ENCODE data around the gene TCHHL1.

TCHHL1 gene

GRCh38 chr1:152089014-152089674 is at the start of gene TCHHL1:
TSS of gene TCHHL1 (minus strand) at chr1:152089064. CDS start at chr1:152088143, 921 bp downstream.
- DNase-seq = no peak

DNA sequence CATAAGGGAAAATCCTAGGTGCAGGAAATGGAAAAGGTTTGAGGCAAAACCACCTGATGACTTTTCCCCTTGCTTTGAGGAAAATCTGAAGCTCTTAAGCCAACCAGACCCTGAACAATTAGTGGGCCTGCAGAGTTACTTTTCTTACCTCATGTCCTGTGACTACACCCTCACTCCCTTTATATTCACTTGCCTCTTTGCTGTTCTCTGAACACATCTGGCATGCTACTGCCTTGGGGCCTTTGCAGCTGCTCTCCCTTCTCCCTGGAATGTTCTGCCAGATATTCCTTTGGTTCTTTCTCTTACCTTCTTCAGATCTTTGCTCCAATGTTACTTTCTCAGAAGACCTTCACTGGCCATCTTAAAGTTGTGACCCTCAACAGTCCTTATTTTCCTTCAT is 48.4 kb upstream of the TCHHL1 start:
- no peak for DNase-seq

DNA sequence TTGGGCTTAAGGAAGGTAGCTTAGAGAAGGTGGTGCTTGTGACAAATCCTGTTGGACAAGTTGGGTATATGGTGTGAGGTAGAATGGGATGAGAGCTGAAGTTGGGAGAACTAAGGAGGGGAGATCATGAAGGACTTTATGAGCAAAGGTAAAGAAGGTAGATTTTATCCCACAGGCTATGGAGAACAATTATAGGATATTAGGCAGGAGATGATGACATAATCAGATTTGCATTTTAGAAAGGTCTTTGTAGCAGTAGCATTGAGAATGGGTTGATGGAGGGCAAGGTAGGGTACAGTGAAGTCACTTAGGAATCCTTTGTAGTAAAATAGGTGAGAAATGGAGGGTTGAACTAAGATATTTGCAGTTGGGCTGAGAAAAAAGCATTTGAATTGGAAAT is 41.3 kb upstream of the TCHHL1 start:
- DNase-seq = no peak

DNA sequence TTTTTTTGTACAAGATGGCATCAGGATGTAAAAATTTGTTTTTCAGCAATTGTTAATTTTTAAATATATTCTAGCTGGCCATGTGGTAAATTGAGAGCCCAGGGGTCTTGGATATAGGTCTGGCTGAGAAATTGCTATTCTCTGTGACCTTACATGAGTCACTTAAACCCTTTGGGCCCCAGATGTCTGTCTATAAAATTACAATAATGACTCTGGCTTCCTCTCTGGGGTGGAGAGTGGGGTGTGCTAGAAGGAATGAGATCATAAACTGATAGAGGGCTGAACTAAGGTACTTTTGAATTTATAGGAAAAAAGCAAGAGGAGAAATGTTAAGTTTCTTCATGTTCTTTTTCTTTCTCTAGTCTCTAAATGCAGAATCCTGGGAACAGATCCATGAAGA is 38.8 kb upstream of the TCHHL1 start:
- no peak for DNase-seq

DNA sequence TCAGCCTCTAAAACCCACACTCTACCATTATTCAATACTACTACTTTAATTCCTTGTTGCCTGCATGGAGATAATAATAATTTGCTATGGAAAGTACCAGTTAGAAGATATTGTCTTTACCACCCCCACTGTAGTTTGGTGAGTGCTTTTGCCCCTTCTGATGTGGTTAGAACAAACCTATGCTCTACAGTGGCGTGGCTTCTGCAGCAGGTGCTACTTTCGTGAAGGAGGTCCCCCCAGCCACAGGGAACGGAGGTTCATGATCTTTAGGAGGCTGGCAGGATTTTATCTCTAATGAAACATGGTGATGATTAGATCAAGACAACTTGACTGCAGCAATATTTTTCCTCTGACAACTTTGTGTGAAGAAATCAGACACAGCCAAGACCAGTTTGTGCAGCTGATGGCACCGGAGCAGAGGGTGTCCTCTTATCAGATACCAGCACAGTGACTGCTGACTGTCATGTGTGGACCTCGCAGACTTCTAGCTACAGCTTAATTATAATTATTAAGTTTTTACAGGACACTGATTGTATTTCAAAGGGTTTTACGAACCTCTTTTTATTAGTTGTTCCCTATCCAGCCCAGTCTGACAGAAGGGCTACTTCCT is 37.1 kb upstream of the TCHHL1 start:
- DNase-seq = no peak

GRCh38 chr1:152118915-152119314 is 30.1 kb upstream of the TCHHL1 start:
- no peak for DNase-seq

GRCh38 chr1:152115344-152115743 is 26.5 kb upstream of the TCHHL1 start, which contains the start of gene TCHH:
TSS of gene TCHH (minus strand) at chr1:152115444. CDS start at chr1:152114080, 1,364 bp downstream.
- no peak for DNase-seq

DNA sequence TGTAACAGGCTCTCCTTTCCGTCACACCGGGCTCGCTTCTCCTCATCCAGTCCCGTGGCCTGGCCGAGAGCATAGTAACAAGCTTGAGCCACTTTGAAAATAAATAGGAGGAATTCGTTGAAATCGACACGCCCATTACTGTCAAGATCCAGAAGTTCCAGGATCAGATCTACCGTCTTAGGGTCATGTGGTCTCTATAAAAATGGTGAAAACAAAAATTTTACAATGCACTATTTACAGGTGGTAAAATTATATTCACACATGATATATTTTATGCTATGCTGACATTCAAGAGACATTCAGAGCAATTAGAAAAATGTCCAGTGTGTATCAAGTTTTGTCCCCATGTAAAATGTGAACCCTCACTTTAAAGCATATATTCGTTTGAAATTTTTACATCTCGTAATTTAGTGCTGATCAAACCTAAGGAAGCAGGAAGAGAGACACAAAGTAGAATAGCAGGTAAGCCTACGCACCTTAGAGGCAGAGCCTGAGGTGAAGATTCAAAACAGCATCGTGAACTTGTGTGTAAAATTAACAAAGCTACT is 24.1 kb upstream of the TCHHL1 start:
- DNase-seq = no peak

- no peak for DNase-seq
Observed at GRCh38 chr1:152112101-152112884, 23.4 kb upstream of the TCHHL1 start.

DNA sequence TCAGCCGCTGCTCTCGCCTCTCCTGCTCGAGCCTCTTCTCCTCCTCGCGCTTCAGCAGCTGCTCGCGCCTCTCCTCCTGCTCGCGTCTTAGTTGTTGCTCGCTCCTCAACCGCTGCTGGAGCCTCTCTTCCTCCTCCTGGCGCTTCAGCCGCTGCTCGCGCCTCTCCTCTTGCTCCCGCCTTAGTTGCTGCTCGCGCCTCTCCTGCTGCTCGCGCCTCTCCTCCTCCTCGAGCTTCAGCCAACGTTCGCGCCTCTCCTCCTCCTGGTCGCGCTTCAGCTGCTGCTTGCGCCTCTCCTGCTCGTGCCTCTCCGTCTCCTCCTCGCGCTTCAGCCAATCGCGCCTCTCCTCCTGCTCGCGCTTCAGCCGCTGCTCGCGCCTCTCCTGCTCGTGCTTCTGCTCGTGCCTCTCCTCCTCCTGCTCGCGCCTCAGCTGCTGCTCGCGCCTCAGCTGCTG is 22.7 kb upstream of the TCHHL1 start:
- DNase-seq = peak; percentile 39

GRCh38 chr1:152110860-152111514 is 22.1 kb upstream of the TCHHL1 start:
- DNase-seq = no peak

GRCh38 chr1:152110365-152110859 is 21.5 kb upstream of the TCHHL1 start:
- DNase-seq = no peak

DNA sequence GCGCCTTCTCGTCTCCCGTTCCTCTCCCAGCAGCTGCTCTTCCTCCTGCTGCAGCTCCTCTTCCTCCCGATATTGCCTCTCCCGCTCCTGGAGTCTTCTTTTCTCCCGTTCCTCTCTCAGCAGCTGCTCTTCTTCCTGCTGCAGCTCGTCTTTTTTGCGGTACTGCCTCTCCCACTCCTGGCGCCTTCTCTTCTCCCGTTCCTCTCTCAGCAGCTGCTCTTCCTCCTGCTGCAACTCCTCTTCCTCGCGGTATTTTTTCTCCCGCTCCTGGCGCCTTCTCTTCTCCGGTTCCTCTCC is 21.1 kb upstream of the TCHHL1 start:
- DNase-seq = no peak

DNA sequence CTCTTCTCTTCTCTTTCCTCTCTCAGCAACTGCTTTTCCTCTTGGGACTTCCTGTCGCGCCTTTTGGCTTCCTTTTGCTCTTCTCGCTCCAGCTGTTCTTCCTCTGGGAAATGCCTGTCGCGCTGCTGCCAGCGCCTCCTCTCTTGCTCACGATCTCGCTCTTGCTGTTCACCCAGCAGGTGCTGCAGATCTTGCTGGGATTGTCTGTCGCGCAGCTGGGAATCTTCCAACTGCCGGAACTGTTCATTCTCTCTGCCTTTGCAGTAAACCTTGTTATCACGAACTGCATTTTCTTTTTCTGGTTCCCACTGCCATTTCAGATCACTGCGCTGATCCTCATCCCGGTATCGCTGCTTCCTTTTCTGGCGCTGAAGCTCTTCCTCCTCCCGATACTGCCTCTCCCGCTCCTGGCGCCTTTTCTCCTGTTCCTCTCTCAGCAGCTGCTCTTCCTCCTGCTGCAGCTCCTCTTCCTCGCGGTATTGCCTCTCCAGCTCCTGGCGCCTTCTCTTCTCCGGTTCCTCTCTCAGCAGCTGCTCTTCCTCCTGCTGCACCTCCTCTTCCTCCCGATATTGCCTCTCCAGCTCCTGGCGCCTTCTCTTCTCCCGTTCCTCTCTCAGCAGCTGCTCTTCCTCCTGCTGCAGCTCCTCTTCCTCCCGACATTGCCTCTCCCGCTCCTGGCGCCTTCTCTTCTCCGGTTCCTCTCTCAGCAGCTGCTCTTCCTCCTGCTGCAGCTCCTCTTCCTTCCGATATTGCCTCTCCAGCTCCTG is 20.6 kb upstream of the TCHHL1 start:
- no peak for DNase-seq

GRCh38 chr1:152108882-152109222 is 20.0 kb upstream of the TCHHL1 start:
- no peak for DNase-seq

DNA sequence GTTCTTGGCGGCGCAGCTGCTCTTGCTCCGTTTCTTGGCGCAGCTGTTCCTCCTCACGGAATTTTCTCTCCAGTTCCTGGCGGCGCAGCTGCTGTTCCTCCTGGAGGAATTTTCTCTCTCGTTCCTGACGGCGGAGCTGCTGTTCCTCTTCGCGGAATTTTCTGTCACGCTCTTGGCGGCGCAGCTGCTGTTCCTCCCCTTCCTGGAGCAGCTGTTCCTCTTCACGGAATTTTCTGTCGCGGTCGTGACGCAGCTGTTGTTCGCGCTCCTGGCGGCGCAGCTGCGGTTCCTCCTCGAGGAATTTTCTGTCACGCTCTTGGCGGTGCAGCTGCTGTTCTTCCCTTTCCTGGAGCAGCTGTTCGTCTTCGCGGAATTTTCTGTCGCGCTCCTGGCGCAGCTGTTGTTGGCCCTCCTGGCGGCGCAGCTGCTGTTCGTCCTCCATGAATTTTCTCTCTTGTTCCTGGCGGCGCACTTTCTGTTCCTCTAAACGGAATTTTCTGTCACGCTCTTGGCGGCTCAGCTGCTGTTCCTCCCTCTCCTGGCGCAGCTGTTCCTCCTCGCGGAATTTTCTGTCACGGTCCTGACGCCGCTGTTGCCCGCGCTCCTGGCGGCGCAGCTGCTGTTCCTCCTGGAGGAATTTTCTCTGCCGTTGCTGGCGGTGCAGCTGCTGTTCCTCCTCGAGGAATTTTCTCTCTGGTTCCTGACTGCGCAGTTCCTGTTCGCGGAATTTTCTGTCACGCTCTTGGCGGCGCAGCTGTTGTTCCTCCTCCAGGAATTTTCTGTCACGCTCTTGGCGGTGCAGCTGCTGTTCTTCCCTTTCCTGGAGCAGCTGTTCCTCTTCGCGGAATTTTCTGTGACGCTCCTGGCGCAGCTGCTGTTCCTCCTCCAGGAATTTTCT is 19.4 kb upstream of the TCHHL1 start:
- DNase-seq = no peak

DNA sequence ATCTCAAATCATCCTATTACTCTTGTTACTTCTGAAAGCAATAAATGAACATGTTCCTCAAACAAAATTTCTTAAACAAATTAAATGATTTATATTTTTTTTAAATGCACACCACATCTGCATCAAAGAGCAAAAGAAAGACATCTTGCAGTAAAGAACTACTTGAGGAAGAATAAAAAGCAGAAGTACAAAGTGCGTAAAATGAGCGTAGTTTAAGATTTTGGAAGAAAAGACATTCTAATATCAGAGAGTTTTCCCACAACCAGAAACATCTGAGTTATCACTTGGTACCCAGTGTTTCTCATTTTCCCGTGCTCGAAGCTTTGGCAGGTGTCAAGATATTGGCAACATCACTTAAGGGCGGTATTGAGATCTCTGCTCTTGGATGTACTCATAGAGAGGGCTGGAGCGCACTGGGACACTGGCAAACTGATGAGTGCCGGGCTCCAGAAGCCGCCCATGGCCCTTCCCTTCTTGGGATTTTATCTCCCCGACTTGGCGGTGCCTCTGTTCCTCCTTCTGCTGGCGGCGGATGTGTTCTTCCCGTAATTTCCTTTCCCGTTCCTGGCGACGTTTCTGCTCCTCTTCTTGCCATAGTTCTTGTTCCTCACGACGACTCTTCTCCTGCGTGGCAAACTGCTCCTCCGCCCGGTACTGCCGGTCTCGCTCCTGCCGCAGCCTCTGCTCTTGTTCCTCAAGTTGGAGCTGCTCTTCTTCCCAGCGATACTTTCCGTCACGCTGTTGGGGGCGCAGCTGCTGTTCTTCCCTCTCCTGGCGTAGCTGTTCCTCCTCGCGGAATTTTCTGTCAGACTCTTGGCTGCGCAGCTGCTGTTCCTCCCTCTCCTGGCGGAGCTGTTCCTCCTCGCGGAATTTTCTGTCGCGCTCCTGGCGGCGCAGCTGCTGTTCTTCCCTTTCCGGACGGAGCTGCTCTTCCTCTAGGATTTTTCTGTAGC is 18.4 kb upstream of the TCHHL1 start:
- no peak for DNase-seq

DNA sequence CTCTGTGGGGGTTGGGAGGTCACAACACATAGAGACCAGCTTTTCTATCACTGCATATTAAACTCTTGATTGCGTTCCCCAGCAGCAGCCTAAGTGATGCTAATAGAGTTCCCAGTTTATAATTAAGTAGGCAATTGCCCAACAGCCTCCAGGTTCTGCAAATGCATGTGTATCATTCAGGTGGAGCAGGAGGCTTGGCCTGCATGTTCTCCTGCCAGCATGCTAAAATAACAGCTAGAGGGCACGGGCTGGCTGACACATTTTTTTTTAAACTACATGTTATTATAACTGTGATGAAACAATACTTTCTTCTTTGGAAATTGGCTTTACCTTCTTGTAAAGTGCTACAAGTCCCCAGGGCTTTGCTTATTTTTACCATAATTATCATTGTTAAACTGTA is 16.0 kb upstream of the TCHHL1 start:
- DNase-seq = no peak

DNA sequence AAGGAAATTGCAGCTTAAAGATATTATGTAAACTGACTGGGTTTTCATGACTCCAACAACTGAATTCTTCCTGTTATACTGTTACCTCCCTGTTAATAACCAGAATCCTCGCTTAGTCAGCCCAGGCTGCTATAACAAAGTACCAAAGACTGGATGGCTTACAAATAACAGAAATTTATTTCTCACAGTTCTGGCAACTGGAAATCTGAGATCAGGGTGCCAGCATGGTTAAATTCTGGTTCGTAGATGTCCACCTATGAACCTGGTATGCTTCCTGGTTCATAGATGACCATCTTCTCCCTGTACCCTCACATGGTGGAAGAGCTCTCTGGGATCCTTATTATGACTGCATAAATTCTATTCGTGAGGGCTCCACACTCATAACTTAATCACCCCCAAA is 8.1 kb upstream of the TCHHL1 start:
- DNase-seq = no peak

DNA sequence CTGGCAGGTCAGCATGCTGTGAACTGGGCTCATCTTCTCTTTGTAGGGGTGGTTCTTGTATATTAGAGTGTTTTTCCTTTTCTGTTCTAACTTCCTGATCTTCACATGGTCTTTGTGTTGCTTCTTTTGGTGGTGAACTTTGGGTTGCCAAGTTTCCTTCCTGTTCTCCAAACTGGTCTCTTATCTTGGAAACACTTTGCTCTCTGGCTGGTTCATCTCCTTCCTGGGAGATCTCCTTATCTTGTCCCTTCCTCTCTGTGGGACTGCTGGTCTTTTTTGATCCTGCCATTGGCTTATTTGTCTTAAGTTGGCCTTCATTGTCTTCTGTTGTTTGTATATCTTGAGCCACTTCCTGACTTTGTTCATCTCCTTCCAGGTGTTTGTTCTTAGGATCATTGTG is 2.1 kb downstream of the TCHHL1 start:
- DNase-seq = no peak
